NT2/D1 (cell line): Measurements from ENCODE around the gene COX11.

Experiments used
- SUZ12 ChIP-seq: IDR thresholded peaks from 2 replicates; pipeline ENCODE4 v1.6.1; 2011; ENCODE audit not compliant: insufficient read length, insufficient read depth; ENCODE audit errors: extremely low read depth
- ZNF274 ChIP-seq: IDR thresholded peaks from 2 replicates; pipeline ENCODE4 v1.6.1; 2011; ENCODE audit warnings: mild to moderate bottlenecking, low read depth, low read length

DNA sequence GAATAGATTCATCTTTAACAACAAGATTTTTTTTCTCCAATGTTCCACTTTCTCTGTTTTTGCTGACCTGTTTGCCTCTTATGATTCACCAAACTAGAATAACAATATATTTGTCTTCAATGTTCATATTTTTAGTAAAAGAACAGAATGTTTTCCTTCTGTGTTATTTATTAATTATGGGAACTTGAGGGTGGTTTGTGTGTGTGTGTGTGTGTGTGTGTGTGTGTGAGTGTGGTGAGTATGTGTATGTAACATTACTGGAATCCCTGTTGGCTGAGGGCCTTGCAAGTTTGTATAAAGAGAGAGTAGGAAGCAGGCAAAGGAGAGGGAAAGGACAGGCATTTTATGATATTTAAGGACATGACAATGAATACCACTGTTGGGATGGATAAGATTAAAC is 13.9 kb upstream of the COX11 start:
- TF ChIP-seq ZNF274 (no peak), SUZ12 (no peak)
